ENCODE results near the gene CBX5.
A peak's percentile ranks its signal among the peaks of the same experiment; 100 is the strongest.
"Not testable (repeated sequence)": the region's sequence is repeated elsewhere in the genome, so short reads cannot be mapped to it uniquely, and the experiment has no call there.

CBX5 gene

GRCh38 chr12:54279632-54280467, at the start of gene CBX5:
CBX5 (minus strand) TSS chr12:54280122; CDS start chr12:54257650, 22,472 bp downstream.
- DNase-seq (ENCODE audit: low read depth in 2 of 2): peak; percentile 100

GRCh38 chr12:54328595-54329337, 48.8 kb upstream of the CBX5 start:
- DNase-seq (ENCODE audit: low read depth in 2 of 2): no peak

- DNase-seq (ENCODE audit: low read depth in 2 of 2): not testable (repeated sequence)
Observed at GRCh38 chr12:54325442-54326109, 45.7 kb upstream of the CBX5 start.

GRCh38 chr12:54324617-54325441, 44.9 kb upstream of the CBX5 start, which contains the start of gene COPZ1:
COPZ1 (plus strand) TSS chr12:54325131; CDS start chr12:54325164, 33 bp downstream.
- DNase-seq (ENCODE audit: low read depth in 2 of 2): peak; percentile 100

- no peak for DNase-seq (ENCODE audit: low read depth in 2 of 2)
Observed at GRCh38 chr12:54321363-54321762, 41.4 kb upstream of the CBX5 start.

GRCh38 chr12:54312309-54312708, 32.4 kb upstream of the CBX5 start:
- DNase-seq (ENCODE audit: low read depth in 2 of 2): not testable (repeated sequence)

GRCh38 chr12:54311051-54311450, 31.1 kb upstream of the CBX5 start:
- DNase-seq (ENCODE audit: low read depth in 2 of 2): no peak

GRCh38 chr12:54306925-54307741, 27.2 kb upstream of the CBX5 start:
- no peak for DNase-seq (ENCODE audit: low read depth in 2 of 2)

GRCh38 chr12:54304187-54304810, 24.4 kb upstream of the CBX5 start:
- DNase-seq (ENCODE audit: low read depth in 2 of 2): no peak

GRCh38 chr12:54303640-54304039, 23.7 kb upstream of the CBX5 start:
- DNase-seq (ENCODE audit: low read depth in 2 of 2): no peak

GRCh38 chr12:54301428-54302048, 21.6 kb upstream of the CBX5 start:
- no peak for DNase-seq (ENCODE audit: low read depth in 2 of 2)

- DNase-seq (ENCODE audit: low read depth in 2 of 2): no peak
Observed at GRCh38 chr12:54300732-54301427, 21.0 kb upstream of the CBX5 start, which contains the start of gene NFE2. NFE2 (minus strand) TSS chr12:54301015; CDS start chr12:54295248, 5,767 bp downstream.

GRCh38 chr12:54300225-54300731, 20.4 kb upstream of the CBX5 start:
- DNase-seq (ENCODE audit: low read depth in 2 of 2): no peak

- DNase-seq (ENCODE audit: low read depth in 2 of 2): no peak
Observed at GRCh38 chr12:54299515-54300224, 19.7 kb upstream of the CBX5 start.

- DNase-seq (ENCODE audit: low read depth in 2 of 2): no peak
Observed at GRCh38 chr12:54298904-54299303, 19.0 kb upstream of the CBX5 start.

- DNase-seq (ENCODE audit: low read depth in 2 of 2): no peak
Observed at GRCh38 chr12:54296393-54297099, 16.6 kb upstream of the CBX5 start.

- DNase-seq (ENCODE audit: low read depth in 2 of 2): no peak
Observed at GRCh38 chr12:54294953-54295566, 15.1 kb upstream of the CBX5 start.

All from fibroblast of skin of left quadriceps (primary cell).